LNCaP clone FGC (cell line): Measurements from ENCODE around the gene EGLN1.

Source experiments
- DNase-seq: peaks from one replicate; pipeline ENCODE4 v3.0.0-alpha.2; 2011; ENCODE audit warnings: low read depth
- H3K4me3 ChIP-seq: 2 replicates; pipeline ENCODE4 v1.5.1; 2011; ENCODE audit warnings: mild to moderate bottlenecking, low read depth, low read length, control low read depth
- CTCF ChIP-seq: IDR thresholded peaks from 2 replicates; pipeline ENCODE4 v1.5.1; 2012; ENCODE audit warnings: mild to moderate bottlenecking; ENCODE audit not compliant: control insufficient read depth, insufficient read depth; ENCODE audit errors: extremely low read depth

Gene EGLN1

GRCh38 chr1:231395998-231396390 lies 26.1 kb downstream of the EGLN1 start:
- DNase-seq: no peak
- no peak for TF ChIP-seq CTCF
- no peak overlapping the region for H3K4me3 ChIP-seq

GRCh38 chr1:231395076-231395997 lies 26.8 kb downstream of the EGLN1 start:
- DNase-seq: no peak
- H3K4me3 ChIP-seq: no peak overlapping the region
- TF ChIP-seq CTCF: no peak

DNA sequence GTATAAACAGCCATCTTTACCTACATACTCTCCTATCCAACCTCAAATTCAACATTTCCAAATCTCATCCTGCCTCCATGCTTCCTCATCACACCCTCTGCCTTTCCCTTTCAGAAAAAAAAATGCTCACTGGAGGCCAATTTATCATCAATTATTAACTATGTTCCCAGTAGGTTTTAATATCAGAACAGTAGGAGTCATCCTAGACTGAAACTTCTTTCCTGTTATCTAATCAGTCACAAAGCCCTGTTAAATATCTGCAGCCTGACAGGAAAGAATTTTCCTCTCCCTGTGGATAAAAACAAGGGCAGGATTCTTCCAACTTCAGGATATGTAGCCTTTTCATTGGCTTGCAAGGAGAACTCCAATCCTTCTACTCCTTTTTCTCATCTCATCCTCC lies 28.4 kb downstream of the EGLN1 start:
- no peak overlapping the region for H3K4me3 ChIP-seq
- TF ChIP-seq CTCF: no peak
- DNase-seq: no peak

DNA sequence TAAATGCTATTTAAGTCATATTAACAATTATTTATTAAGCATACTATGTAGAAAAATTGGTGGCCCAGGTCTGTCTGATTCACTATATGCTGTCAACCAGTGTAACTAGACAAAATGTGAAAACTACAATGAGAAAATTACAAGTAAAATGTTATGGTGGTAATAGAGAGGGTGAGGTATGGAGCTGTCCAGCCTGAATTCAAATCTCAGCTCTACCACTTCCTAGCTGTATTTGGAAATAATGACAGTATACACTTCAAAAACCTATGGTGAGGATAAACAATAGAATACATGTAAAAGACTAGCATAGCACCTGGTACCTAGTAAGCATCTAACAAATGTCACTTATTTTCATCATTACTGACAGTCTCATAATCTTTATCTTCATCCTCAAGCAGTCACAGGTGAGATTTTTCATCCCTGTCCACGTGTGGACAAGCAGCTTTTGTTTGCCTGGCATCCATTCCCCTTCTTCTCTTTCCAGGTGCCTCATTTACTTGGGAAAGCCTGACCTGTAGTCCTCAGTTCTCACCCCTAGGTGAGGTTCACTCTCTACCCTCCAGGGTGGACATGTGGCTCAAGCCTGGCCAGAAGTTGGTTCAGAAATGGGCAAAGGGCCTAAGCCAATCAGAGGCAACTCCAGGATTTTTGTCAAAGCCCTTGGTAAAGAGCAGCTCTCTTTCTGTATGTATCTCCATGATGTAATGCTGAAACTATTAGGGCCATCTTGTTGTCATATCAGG lies 29.5 kb downstream of the EGLN1 start:
- no peak for DNase-seq
- H3K4me3 ChIP-seq: no peak overlapping the region
- TF ChIP-seq CTCF: no peak

DNA sequence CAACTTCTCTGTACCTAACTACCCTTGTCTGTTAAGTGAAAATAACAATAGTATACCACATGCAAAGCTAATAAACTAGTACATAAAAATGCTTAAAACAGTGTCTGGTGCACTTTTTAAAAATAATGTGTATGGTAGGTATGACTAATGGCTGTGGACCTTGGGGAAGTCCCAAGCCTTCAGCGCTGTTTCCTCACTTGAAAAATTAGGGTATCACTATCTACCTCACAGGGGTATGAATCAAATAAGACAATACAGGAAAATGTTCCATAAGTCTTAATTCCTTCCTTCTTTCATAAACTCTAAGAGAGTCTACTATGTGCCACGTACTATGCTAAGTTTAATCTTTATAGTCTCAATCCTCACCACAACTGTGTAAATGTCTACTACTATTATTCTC lies 32.0 kb downstream of the EGLN1 start:
- no peak for TF ChIP-seq CTCF
- no peak overlapping the region for H3K4me3 ChIP-seq
- DNase-seq: no peak

- no peak for TF ChIP-seq CTCF
- no peak overlapping the region for H3K4me3 ChIP-seq
- DNase-seq: no peak
These were observed 34.1 kb downstream of the EGLN1 start for GRCh38 chr1:231387770-231388669.
